ENCODE measurements around the gene TCF7L2.

DNA sequence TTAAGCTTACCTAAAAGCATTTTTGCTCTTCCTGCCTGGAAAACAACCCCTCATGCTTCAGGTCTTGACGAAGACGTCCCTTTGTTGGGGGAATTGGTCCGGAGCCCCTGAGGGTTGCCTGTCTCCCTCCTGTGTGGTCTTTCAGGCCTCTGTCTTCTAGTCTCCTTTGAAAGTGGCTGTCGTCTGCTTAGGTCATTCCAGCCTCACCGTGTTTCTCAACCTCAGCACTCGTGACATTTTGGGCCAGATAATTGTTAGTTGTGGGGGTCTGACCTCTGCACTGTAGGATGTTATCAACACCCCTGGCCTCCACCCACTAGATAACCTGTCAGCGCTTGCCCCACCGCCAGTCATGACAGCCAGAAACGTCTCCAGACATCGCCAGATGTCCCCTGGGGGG is 219.1 kb downstream of the TCF7L2 start:
- TF ChIP-seq CTCF (IDR thresholded peaks at IDR 0.05; ENCODE audit: low read depth, low read length, poor library complexity, severe bottlenecking), result no peak
- no peak for TF ChIP-seq EZH2phosphoT487 (IDR thresholded peaks at IDR 0.05; ENCODE audit: borderline replicate concordance, low read length)

Data from DOHH2 (cell line).